H1 (cell line): ENCODE measurements around the gene SERPINF2. TPM values are rescaled to one million over a fixed set of nuclear protein-coding genes. Genes with fewer than 3 reads are reported as not detected.

Experiments
- CTCF ChIA-PET: fragments of 300-600 bp; sonication (Branson Sonifier 250); formaldehyde crosslinking; loops from one replicate; lab custom pipeline; 2021; ENCODE audit not compliant: partially characterized antibody; lab: Charles Lee
- POLR2A ChIA-PET: fragments of 300-600 bp; sonication (Branson Sonifier 250); formaldehyde crosslinking; loops from one replicate; lab custom pipeline; 2021; ENCODE audit warnings: inconsistent platforms; ENCODE audit not compliant: partially characterized antibody; lab: Charles Lee
- DNase-seq, 2 experiments: peaks; one replicate each; pipeline versions ENCODE4 v3.0.0 to v3.0.0-alpha.2; 2010 to 2022; ENCODE audit warnings: low spot score in 2 of 2, low read depth in 1 of 2, mixed read lengths in 1 of 2
- FAIRE-seq: peaks from 2 replicates; lab custom pipeline; 2011; peaks lifted over from hg19 to GRCh38; lab: Jason Lieb, UNC
- H2AFZ ChIP-seq: 2 replicates; pipeline ENCODE4 v1.8.1; 2012; ENCODE audit warnings: low read length, inconsistent platforms
- H2AK5ac ChIP-seq: 2 replicates; pipeline ENCODE4 v1.6.1; 2013; ENCODE audit warnings: low read depth, low read length
- H2BK120ac ChIP-seq: replicated peaks from 2 replicates; pipeline ENCODE3; 2013; ENCODE audit warnings: low read depth, low read length, inconsistent platforms
- H2BK12ac ChIP-seq: 2 replicates; pipeline ENCODE4 v1.6.1; 2013; ENCODE audit warnings: low read depth, low read length
- H2BK15ac ChIP-seq: 2 replicates; pipeline ENCODE4 v1.6.1; 2013; ENCODE audit warnings: low read length
- H2BK20ac ChIP-seq: 2 replicates; pipeline ENCODE4 v1.6.1; 2013; ENCODE audit warnings: low read length
- H2BK5ac ChIP-seq: 2 replicates; pipeline ENCODE4 v1.6.1; 2013; ENCODE audit warnings: low read depth, low read length
- H3K14ac ChIP-seq: 2 replicates; pipeline ENCODE4 v1.6.1; 2013; ENCODE audit warnings: inconsistent platforms; ENCODE audit not compliant: insufficient read length
- H3K18ac ChIP-seq: 2 replicates; pipeline ENCODE4 v1.6.1; 2013; ENCODE audit warnings: low read length; ENCODE audit errors: extremely low read depth
- H3K23ac ChIP-seq: 2 replicates; pipeline ENCODE4 v1.6.1; 2013; ENCODE audit warnings: inconsistent platforms; ENCODE audit not compliant: insufficient read length
- H3K23me2 ChIP-seq: 2 replicates; pipeline ENCODE4 v1.6.1; 2013; ENCODE audit warnings: low read depth, low read length
- H3K27ac ChIP-seq: 2 replicates; pipeline ENCODE4 v1.6.1; 2011; ENCODE audit warnings: low read depth, low read length, inconsistent platforms
- H3K27me3 ChIP-seq, 4 experiments: replicated peaks in 1 of 4; 1 replicate in 1 of 4; 2 replicates in 3 of 4; pipeline versions ENCODE4 v1.6.1 to v1.8.1; 2011 to 2013; ENCODE audit warnings: low read length in 3 of 4, mild to moderate bottlenecking in 3 of 4, inconsistent platforms in 2 of 4, mixed read lengths in 2 of 4, moderate library complexity in 1 of 4; ENCODE audit not compliant: control insufficient read depth in 3 of 4, insufficient read depth in 3 of 4; ENCODE audit errors: extremely low read depth in 1 of 4
- H3K36me3 ChIP-seq, 4 experiments: 2 replicates each; pipeline versions ENCODE4 v1.6.1 to v1.8.1; 2011 to 2013; ENCODE audit warnings: mild to moderate bottlenecking in 4 of 4, low read length in 3 of 4, moderate library complexity in 2 of 4, control low read depth in 1 of 4, inconsistent platforms in 1 of 4; ENCODE audit not compliant: insufficient read depth in 4 of 4, control insufficient read depth in 2 of 4
- H3K4ac ChIP-seq: replicated peaks from 2 replicates; pipeline ENCODE3; 2013; ENCODE audit warnings: low read length, low read depth, mixed read lengths, inconsistent platforms; ENCODE audit not compliant: insufficient read length
- H3K4me1 ChIP-seq, 4 experiments: replicated peaks in 1 of 4; 1 replicate in 1 of 4; 2 replicates in 3 of 4; pipeline versions ENCODE4 v1.6.1 to v1.8.1; 2011 to 2013; ENCODE audit warnings: low read length in 3 of 4, inconsistent platforms in 2 of 4, mixed read lengths in 1 of 4; ENCODE audit not compliant: insufficient read depth in 4 of 4, control insufficient read depth in 3 of 4
- H3K4me2 ChIP-seq, 2 experiments: 2 replicates each; pipeline versions ENCODE4 v1.6.1 to v1.8.1; 2011 to 2013; ENCODE audit warnings: low read depth in 2 of 2, low read length in 2 of 2, control low read depth in 1 of 2, inconsistent platforms in 1 of 2, mild to moderate bottlenecking in 1 of 2; ENCODE audit not compliant: insufficient read depth in 1 of 2
- H3K4me3 ChIP-seq, 4 experiments: fragments of 200-600, 300-600 bp in 1 of 4; sonication (generic), shearing (Covaris generic), sonication (Bioruptor Twin) in 1 of 4; 2 replicates each; pipeline versions ENCODE4 v1.5.1 to v1.8.1; 2011 to 2016; ENCODE audit warnings: low read length in 4 of 4, low read depth in 3 of 4, control low read depth in 2 of 4, inconsistent platforms in 2 of 4, mild to moderate bottlenecking in 2 of 4, mixed read lengths in 1 of 4, moderate library complexity in 1 of 4; ENCODE audit not compliant: insufficient read depth in 2 of 4; ENCODE audit errors: extremely low read depth in 1 of 4
- H3K56ac ChIP-seq: replicated peaks from 2 replicates; pipeline ENCODE3; 2013; ENCODE audit warnings: low read depth, mild to moderate bottlenecking, mixed read lengths, low read length, inconsistent platforms; ENCODE audit not compliant: insufficient read length
- H3K79me1 ChIP-seq: 2 replicates; pipeline ENCODE4 v1.6.1; 2013; ENCODE audit warnings: low read depth, low read length, control low read depth
- H3K79me2 ChIP-seq, 2 experiments: 2 replicates each; pipeline versions ENCODE4 v1.6.1 to v1.8.1; 2012 to 2013; ENCODE audit warnings: low read length in 2 of 2, mild to moderate bottlenecking in 2 of 2, inconsistent platforms in 1 of 2; ENCODE audit not compliant: insufficient read depth in 2 of 2, control insufficient read depth in 1 of 2
- H3K9ac ChIP-seq, 4 experiments: replicated peaks in 1 of 4; 1 replicate in 1 of 4; 2 replicates in 3 of 4; pipeline versions ENCODE4 v1.6.1 to v1.8.1; 2011 to 2013; ENCODE audit warnings: low read depth in 3 of 4, low read length in 3 of 4, control low read depth in 2 of 4, mild to moderate bottlenecking in 2 of 4, moderate library complexity in 2 of 4, inconsistent platforms in 1 of 4; ENCODE audit errors: extremely low read depth in 1 of 4
- H3K9me3 ChIP-seq, 2 experiments: 2 replicates each; pipeline versions ENCODE4 v1.6.1 to v1.8.1; 2012 to 2013; ENCODE audit warnings: mild to moderate bottlenecking in 2 of 2, moderate library complexity in 2 of 2, control low read depth in 1 of 2, inconsistent platforms in 1 of 2, low read depth in 1 of 2, low read length in 1 of 2, mixed read lengths in 1 of 2; ENCODE audit not compliant: insufficient read depth in 2 of 2
- H4K20me1 ChIP-seq, 2 experiments: replicated peaks in 1 of 2; 2 replicates each; pipeline versions ENCODE3 to v1.8.1; 2011 to 2013; ENCODE audit warnings: inconsistent platforms in 2 of 2, low read length in 2 of 2, mild to moderate bottlenecking in 1 of 2; ENCODE audit not compliant: insufficient read depth in 2 of 2, control insufficient read depth in 1 of 2
- H4K5ac ChIP-seq: 2 replicates; pipeline ENCODE4 v1.6.1; 2013; ENCODE audit warnings: low read length, low read depth, mixed read lengths, inconsistent platforms; ENCODE audit not compliant: insufficient read length
- H4K8ac ChIP-seq: 2 replicates; pipeline ENCODE4 v1.8.0; 2013; ENCODE audit warnings: mild to moderate bottlenecking, moderate library complexity, low read length, inconsistent platforms; ENCODE audit not compliant: insufficient read depth; ENCODE audit errors: extremely low read depth
- H4K91ac ChIP-seq: replicated peaks from 2 replicates; pipeline ENCODE3; 2013; ENCODE audit warnings: low read length, mixed read lengths, inconsistent platforms; ENCODE audit not compliant: insufficient read length
- BACH1 ChIP-seq: IDR thresholded peaks from 2 replicates; pipeline ENCODE4 v1.6.1; 2012; ENCODE audit warnings: low read length, improper control_type of control experiment
- BCL11A ChIP-seq, 2 experiments: IDR thresholded peaks; one replicate each; pipeline ENCODE4 v1.6.1; 2011; ENCODE audit warnings: low read depth in 2 of 2, low read length in 2 of 2, mild to moderate bottlenecking in 2 of 2
- CTBP2 ChIP-seq: IDR thresholded peaks from 2 replicates; pipeline ENCODE4 v1.7.0; 2011; ENCODE audit warnings: borderline replicate concordance, mild to moderate bottlenecking, moderate library complexity, mixed read lengths, low read length; ENCODE audit not compliant: insufficient read depth, insufficient read length
- NRF1 ChIP-seq: IDR thresholded peaks from 2 replicates; pipeline ENCODE4 v1.6.1; 2011; ENCODE audit warnings: mild to moderate bottlenecking, low read depth, low read length, improper control_type of control experiment
- PHF8 ChIP-seq: fragments of 200-600 bp; sonication (generic); conservative IDR thresholded peaks from 2 replicates; pipeline ENCODE4 v1.7.1; 2012; ENCODE audit warnings: low read depth, mild to moderate bottlenecking, inconsistent platforms, low read length, moderate library complexity
- POU5F1 ChIP-seq: IDR thresholded peaks from 2 replicates; pipeline ENCODE4 v1.6.1; 2011; ENCODE audit warnings: low read depth, mild to moderate bottlenecking, low read length, moderate library complexity
- RFX5 ChIP-seq: IDR thresholded peaks from 2 replicates; pipeline ENCODE4 v1.6.1; 2011; ENCODE audit warnings: low read depth, low read length, improper control_type of control experiment, borderline replicate concordance
- RNF2 ChIP-seq: fragments of 200-900, 300-1000 bp; sonication (generic); IDR thresholded peaks from 2 replicates; pipeline ENCODE4 v1.7.1; 2016; ENCODE audit warnings: borderline replicate concordance, low read depth, mild to moderate bottlenecking, antibody characterized with exemption, low read length; ENCODE audit not compliant: poor library complexity, severe bottlenecking; ENCODE audit errors: missing control alignments
- SAP30 ChIP-seq: fragments of 300-600 bp; sonication (generic); IDR thresholded peaks from 2 replicates; pipeline ENCODE4 v1.7.1; 2012; ENCODE audit warnings: low read length, moderate library complexity, mild to moderate bottlenecking, inconsistent platforms; ENCODE audit not compliant: insufficient read depth, insufficient replicate concordance
- SIN3A ChIP-seq, 2 experiments: IDR thresholded peaks in 1 of 2; conservative IDR thresholded peaks in 1 of 2; 2 replicates each; pipeline ENCODE4 v1.6.1; 2011 to 2012; ENCODE audit warnings: low read length in 2 of 2, improper control_type of control experiment in 1 of 2, low read depth in 1 of 2, mild to moderate bottlenecking in 1 of 2
- TBP ChIP-seq: IDR thresholded peaks from 2 replicates; pipeline ENCODE4 v1.6.1; 2011; ENCODE audit warnings: low read depth, low read length, improper control_type of control experiment
- USF2 ChIP-seq: IDR thresholded peaks from 2 replicates; pipeline ENCODE4 v1.6.1; 2011; ENCODE audit warnings: low read length, improper control_type of control experiment
- WGBS, 2 experiments: shearing (Covaris generic) in 1 of 2; methylation state at CpG; one replicate each; pipeline versions ENCODE4 v1.1.6 to v1.1.7; 2013 to 2015; ENCODE audit warnings: low lambda C conversion rate in 2 of 2, mixed read lengths in 2 of 2, inconsistent platforms in 1 of 2, low coverage in 1 of 2, missing lambda C conversion rate in 1 of 2; ENCODE audit not compliant: insufficient replicate concordance in 2 of 2, insufficient coverage in 1 of 2, insufficient read length in 1 of 2; ENCODE audit errors: extremely low coverage in 1 of 2, missing lambda C conversion rate in 1 of 2; 5-methylcytosine and 5-hydroxymethylcytosine counted together
- polyA plus RNA-seq, 7 experiments: library from polyadenylated mRNA; depleted of rRNA in 3 of 7; stranded (reverse) in 5 of 7; unstranded in 2 of 7; fragments of >200 nt in 5 of 7; fragments of 200-250 nt in 2 of 7; gene quantifications; 1 replicate in 5 of 7; 2 replicates in 1 of 7; 4 replicates in 1 of 7; pipeline versions ENCODE4 v1.2.1 to v1.2.3, GENCODE V29; 2011 to 2013; ENCODE audit warnings: missing spikeins in 2 of 7, mixed read lengths in 2 of 7
- total RNA-seq: library from RNA; stranded (reverse); fragmentation: NEBNext Ultra II Directional; extraction: Animal tissue kit (Norgen Biotek cat#: 25700); gene quantifications from 2 replicates; pipeline ENCODE4 v1.2.1, GENCODE V29; 2021

The SERPINF2 gene
- total and polyA plus RNA-seq, 2 of the 8 experiments (the other 6 are each of a cell fraction or from before 2014, with no cell fraction given): 1.8 to 3.2 TPM

GRCh38 chr17:1782171-1782567 is 39.5 kb downstream of the SERPINF2 start:
- Histone ChIP-seq H3K4ac (no peak overlapping the region), H3K9me3 (no peaks in the 10 kb centered on the region), H3K23ac (no peak overlapping the region), H3K36me3 (peaks cover 11 to 52% (median 32%) of the 10 kb centered on the region in 4 experiments), H3K4me3 (no peak overlapping the region), H3K27me3 (no peaks in the 10 kb centered on the region), H2BK20ac (no peak overlapping the region), H4K91ac (no peak overlapping the region), H2AK5ac (no peak overlapping the region), H3K79me2 (no peaks in the 10 kb centered on the region), H3K79me1 (no peaks in the 10 kb centered on the region), H3K27ac (no peak overlapping the region), H3K4me1 (no peaks in the 10 kb centered on the region), H3K23me2 (no peaks in the 10 kb centered on the region), H3K14ac (no peak overlapping the region), H3K18ac (no peak overlapping the region), H2BK5ac (no peak overlapping the region), H3K9ac (no peak overlapping the region), H4K8ac (no peak overlapping the region), H4K20me1 (peaks cover 1 to 5% of the 10 kb centered on the region in 2 experiments), H2AFZ (no peak overlapping the region), H3K56ac (no peak overlapping the region), H2BK120ac (no peak overlapping the region), H3K4me2 (no peak overlapping the region), H4K5ac (no peak overlapping the region), H2BK15ac (no peak overlapping the region), H2BK12ac (no peak overlapping the region)
- DNase-seq (no peak), FAIRE-seq (no peak)
- CTCF ChIA-PET: interaction anchor here (0.6 to 8.1 kb wide), 15 partner anchors 8 to 381 kb away, joined by 3 to 117 read pairs (median 5); partner anchors contain the start of genes SERPINF1 and WDR81
- POLR2A ChIA-PET: interaction anchor here (1.3 to 3.5 kb wide), 2 partner anchors 8 to 14 kb away, joined by 5 to 17 read pairs; no protein-coding TSS in a partner anchor
- 91% methylated on average over 6 of the region's 6 CpGs; no CpG with 5 or more reads in 1 of the 2 experiments for WGBS, 2 experiments
- no peak for TF ChIP-seq USF2
- TF ChIP-seq PHF8: no peak
- TF ChIP-seq RNF2: no peak
- no peak for TF ChIP-seq POU5F1
- no peak for TF ChIP-seq CTBP2
- no peak for TF ChIP-seq RFX5
- no peak for TF ChIP-seq BCL11A (IDR thresholded peaks at IDR 0.05; ENCODE audit: low read depth in 2 of 2, low read length in 2 of 2)
- no peak for TF ChIP-seq TBP
- TF ChIP-seq SAP30: no peak
- no peak for TF ChIP-seq SIN3A (conservative IDR thresholded peaks at IDR 0.05 in 1 of 2, IDR thresholded peaks at IDR 0.05 in 1 of 2; ENCODE audit: low read depth in 1 of 2, low read length in 2 of 2)
- no peak for TF ChIP-seq BACH1
- no peak for TF ChIP-seq NRF1
